ENCODE data around the gene PIP5KL1. TPM values are rescaled to one million over a fixed set of nuclear protein-coding genes. Genes with fewer than 3 reads are reported as not detected.
A peak's percentile ranks its signal among the peaks of the same experiment; 100 is the strongest.

PIP5KL1 gene
- total and polyA plus RNA-seq, 2 of the 4 experiments (the other 2 are of a cell fraction) = 0.36 to 3.6 TPM

- Histone ChIP-seq H3K36me3 (ENCODE audit: control insufficient read depth, insufficient read depth, low read length) (peaks cover 8% of the 10 kb centered on the region), H4K20me1 (ENCODE audit: insufficient read depth, low read length) (peaks cover 29% of the 10 kb centered on the region), H3K14ac (replicated peaks; ENCODE audit: low read depth, low read length) (peak overlapping the region; percentile 58; the same call in 1 of the 2 replicates), H3K9ac (ENCODE audit: low read depth, low read length) (no peak overlapping the region), H3K27me3 (ENCODE audit: control insufficient read depth, insufficient read depth, low read length) (no peaks in the 10 kb centered on the region), H3K4me1 (ENCODE audit: control insufficient read depth, insufficient read depth, low read length) (peaks cover 25% of the 10 kb centered on the region), H2BK15ac (ENCODE audit: low read depth, low read length) (no peak overlapping the region), H2BK20ac (ENCODE audit: low read depth, low read length) (0 out of 2 replicates have a peak overlapping the region, but pooled peaks have one; percentile 40), H4K5ac (ENCODE audit: low read depth, low read length) (no peak overlapping the region), H2BK120ac (ENCODE audit: low read depth, low read length) (no peak overlapping the region), H3K56ac (ENCODE audit: extremely low read depth, insufficient read depth, low read length) (no peak overlapping the region), H4K8ac (ENCODE audit: low read depth in 2 of 2, low read length in 2 of 2) (no peak overlapping the region; a peak in 1 of 4 replicates), H3K27ac (ENCODE audit: insufficient read depth, low read length) (no peak overlapping the region), H3K4me3 (ENCODE audit: insufficient read depth, low read depth, low read length) (no peak overlapping the region), H2AFZ (replicated peaks; ENCODE audit: low read length, poor library complexity) (no peak overlapping the region), H3K4me2 (ENCODE audit: low read depth, low read length) (peak overlapping the region; percentile 93), H4K91ac (ENCODE audit: insufficient read depth, low read depth, low read length) (no peak overlapping the region), H3K18ac (ENCODE audit: low read depth, low read length) (no peak overlapping the region), H3K4ac (ENCODE audit: low read depth, low read length) (no peak overlapping the region; the same call in 1 of the 2 replicates), H3K9me3 (ENCODE audit: control insufficient read depth, insufficient read depth, low read length) (no peaks in the 10 kb centered on the region), H3K23ac (ENCODE audit: low read depth, low read length) (0 out of 2 replicates have a peak overlapping the region, but pooled peaks have one; percentile 79), H2AK5ac (ENCODE audit: low read depth, low read length) (peak overlapping the region; percentile 30; the same call in 1 of the 2 replicates), H2AK9ac (replicated peaks; ENCODE audit: low read depth, low read length, poor library complexity) (peak overlapping the region; percentile 99), H3K79me1 (ENCODE audit: low read depth in 1 of 2, low read length in 2 of 2) (peaks cover 16 to 51% of the 10 kb centered on the region in 2 experiments; a peak in 3 of 4 replicates), H3K9me1 (ENCODE audit: insufficient read depth, low read length) (peaks cover 39% of the 10 kb centered on the region), H2BK5ac (ENCODE audit: low read depth, low read length, poor library complexity, severe bottlenecking) (no peak overlapping the region)
- POLR2A ChIA-PET (ENCODE audit: unreplicated experiment) = no interaction called here
- CTCF ChIA-PET = no interaction called here
- intact Hi-C loops (cut with micrococcal nuclease) = no loop called here
- DNase-seq (peak; percentile 41), ATAC-seq (ENCODE audit: low read depth) (no peak)
- TF ChIP-seq RAD21 (IDR thresholded peaks at IDR 0.05; ENCODE audit: low read length) (no peak), NFE2L2 (IDR thresholded peaks at IDR 0.05; ENCODE audit: low read depth, low read length) (no peak), FOS (IDR thresholded peaks at IDR 0.05; ENCODE audit: low read depth, low read length) (no peak), CHD1 (IDR thresholded peaks at IDR 0.05; ENCODE audit: low read depth, low read length) (no peak), BHLHE40 (IDR thresholded peaks at IDR 0.05; ENCODE audit: low read depth, low read length) (no peak), SMC3 (IDR thresholded peaks at IDR 0.05; ENCODE audit: low read depth, low read length) (no peak), RFX5 (IDR thresholded peaks at IDR 0.05; ENCODE audit: low read depth, low read length) (no peak), POLR2A (IDR thresholded peaks at IDR 0.05; ENCODE audit: low read depth, low read length) (no peak), RCOR1 (IDR thresholded peaks at IDR 0.05; ENCODE audit: insufficient replicate concordance, low read length) (no peak)
- TF ChIP-seq, protein P1, sequence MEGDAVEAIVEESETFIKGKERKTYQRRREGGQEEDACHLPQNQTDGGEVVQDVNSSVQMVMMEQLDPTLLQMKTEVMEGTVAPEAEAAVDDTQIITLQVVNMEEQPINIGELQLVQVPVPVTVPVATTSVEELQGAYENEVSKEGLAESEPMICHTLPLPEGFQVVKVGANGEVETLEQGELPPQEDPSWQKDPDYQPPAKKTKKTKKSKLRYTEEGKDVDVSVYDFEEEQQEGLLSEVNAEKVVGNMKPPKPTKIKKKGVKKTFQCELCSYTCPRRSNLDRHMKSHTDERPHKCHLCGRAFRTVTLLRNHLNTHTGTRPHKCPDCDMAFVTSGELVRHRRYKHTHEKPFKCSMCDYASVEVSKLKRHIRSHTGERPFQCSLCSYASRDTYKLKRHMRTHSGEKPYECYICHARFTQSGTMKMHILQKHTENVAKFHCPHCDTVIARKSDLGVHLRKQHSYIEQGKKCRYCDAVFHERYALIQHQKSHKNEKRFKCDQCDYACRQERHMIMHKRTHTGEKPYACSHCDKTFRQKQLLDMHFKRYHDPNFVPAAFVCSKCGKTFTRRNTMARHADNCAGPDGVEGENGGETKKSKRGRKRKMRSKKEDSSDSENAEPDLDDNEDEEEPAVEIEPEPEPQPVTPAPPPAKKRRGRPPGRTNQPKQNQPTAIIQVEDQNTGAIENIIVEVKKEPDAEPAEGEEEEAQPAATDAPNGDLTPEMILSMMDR (conservative IDR thresholded peaks at IDR 0.05; ENCODE audit: low read depth, low read length) = no peak
- in situ Hi-C loops (cut with MboI; ENCODE audit: low sequenced_read_pairs) = loop anchor here (5.0 kb wide), 1 partner anchor 162 kb away; no protein-coding TSS in a partner anchor
- dilution Hi-C loops (cut with HindIII; ENCODE audit: low sequenced_read_pairs, unreplicated experiment) = no loop called here
- no TSS peak for BruUV-seq (replicated peaks)
- whole genome bisulfite sequencing, 2 experiments (ENCODE audit: extremely low coverage in 2 of 2, insufficient read length in 1 of 2) = 88% methylated on average over 3 of the region's 4 CpGs; no CpG with 5 or more reads in 1 of the 2 experiments
These were observed 5.2 kb upstream of the PIP5KL1 start for GRCh38 chr9:127935765-127936221.

All from IMR-90 (cell line).